Muscle of arm (tissue), 12 donors: ENCODE results near the gene C1orf50. TPM values are rescaled to one million over a fixed set of nuclear protein-coding genes. Genes with fewer than 3 reads are reported as not detected.
A peak's percentile ranks its signal among the peaks of the same experiment; 100 is the strongest.
"Not testable (repeated sequence)": the region's sequence is repeated elsewhere in the genome, so short reads cannot be mapped to it uniquely, and the experiment has no call there.

Experiments
- DNase-seq: peaks from one replicate; pipeline ENCODE4 v3.0.0-alpha.2; 2013
- polyA plus RNA-seq, 12 donors: library from polyadenylated mRNA; unstranded; fragments of 120-200 nt; gene quantifications; one replicate each; pipeline ENCODE4 v1.2.1, GENCODE V29; 2013; ENCODE audit not compliant: insufficient read length in 12 of 12

The C1orf50 gene
- polyA plus RNA-seq, 12 donors: 7.6 to 20.0 (median 12.2) TPM; not detected in 1

GRCh38 chr1:42788021-42788420 is 21.0 kb downstream of the C1orf50 start:
- DNase-seq: no peak

- no peak for DNase-seq
Measured at GRCh38 chr1:42793824-42794223, 26.8 kb downstream of the C1orf50 start.

- DNase-seq: no peak
Measured at GRCh38 chr1:42797414-42797813, 30.4 kb downstream of the C1orf50 start.

DNA sequence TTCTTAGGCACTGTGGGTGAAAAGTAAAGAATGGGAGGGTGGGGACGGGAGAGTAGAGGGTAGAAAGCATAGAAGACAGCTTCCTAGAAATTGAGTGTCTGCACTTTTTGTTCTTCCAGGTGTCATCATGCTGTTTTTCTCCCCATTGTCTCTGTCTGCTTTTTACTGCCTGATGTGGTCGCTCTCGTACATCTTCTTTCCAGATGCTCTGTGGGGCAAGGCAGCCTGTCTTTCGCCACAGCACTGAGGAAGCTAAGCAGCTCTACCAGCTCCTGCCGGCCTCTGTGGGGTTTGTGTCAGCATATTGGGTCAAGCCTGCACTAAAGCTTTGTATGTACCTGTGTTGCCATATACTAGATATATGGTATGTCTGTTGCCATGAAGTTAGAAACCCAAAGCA is 30.9 kb downstream of the C1orf50 start:
- DNase-seq: no peak

DNA sequence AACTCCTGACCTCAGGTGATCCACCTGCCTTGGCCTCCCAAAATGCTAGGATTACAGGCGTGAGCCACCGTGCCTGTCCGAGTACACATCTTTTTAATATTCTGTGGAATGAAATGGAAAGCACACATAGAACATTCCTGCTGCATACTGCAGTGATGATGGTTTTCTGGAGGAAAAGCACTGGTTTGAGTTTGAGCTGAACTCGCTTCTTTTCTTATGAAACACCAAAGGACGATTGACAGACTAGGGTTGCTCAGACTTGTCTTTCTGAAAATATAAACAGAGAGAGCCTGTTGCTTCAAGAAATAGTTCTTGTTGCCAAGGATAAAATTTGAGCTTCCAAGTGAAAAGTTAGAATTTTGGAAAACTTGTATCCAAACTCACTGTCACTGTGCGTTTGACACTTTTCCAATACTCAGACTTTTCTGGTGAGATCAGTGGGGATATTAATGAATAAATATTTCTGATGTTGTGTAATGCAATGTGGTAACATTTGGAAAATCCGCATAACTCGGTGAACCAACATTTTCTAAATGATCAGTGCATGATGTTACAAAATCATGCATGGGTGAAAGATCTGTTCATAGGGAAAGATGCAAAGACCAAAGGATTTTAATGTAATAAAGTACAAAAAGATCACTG is 34.9 kb downstream of the C1orf50 start:
- peak; percentile 48 for DNase-seq

DNA sequence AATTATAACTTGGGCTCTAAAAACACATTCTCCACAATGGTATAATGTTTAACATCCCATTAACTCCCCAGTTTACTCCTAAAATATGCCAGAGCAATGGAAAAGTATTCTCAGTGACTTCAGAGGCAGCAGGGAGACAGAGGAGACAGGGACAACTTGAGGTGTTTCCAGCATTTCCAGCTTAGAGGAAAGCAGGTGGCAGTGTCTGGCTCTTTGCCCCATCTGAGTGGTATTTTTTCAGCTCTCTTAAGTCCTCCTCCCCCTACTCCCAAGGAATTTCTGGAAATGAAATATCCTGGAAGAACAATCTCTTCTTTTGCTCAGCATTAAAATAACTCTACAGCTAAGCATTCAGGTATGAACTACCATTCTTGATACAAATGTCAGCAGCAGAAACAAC is 39.1 kb downstream of the C1orf50 start:
- no peak for DNase-seq

DNA sequence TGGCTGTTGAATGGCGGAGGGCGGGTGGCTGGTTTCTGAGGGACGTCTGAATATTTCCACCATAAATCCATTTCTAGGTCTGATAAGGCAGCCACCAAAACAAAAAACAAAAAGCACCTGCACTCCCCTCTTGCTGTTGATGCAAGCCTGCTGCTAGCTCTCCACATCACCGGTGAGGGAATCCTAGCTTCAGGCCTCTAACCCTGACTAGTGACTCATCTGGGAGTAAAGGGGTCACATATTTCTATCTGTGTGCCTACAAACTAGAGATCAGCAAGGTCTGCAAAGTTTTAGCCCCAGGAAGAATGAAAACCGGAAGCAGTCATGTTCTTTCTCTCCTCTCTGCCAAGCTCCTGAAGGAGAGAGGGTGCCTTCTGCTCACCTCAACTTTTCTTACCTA is 39.5 kb downstream of the C1orf50 start:
- no peak for DNase-seq

GRCh38 chr1:42807056-42807668 is 40.1 kb downstream of the C1orf50 start:
- no peak for DNase-seq

GRCh38 chr1:42814815-42815214 is 47.8 kb downstream of the C1orf50 start:
- not testable (repeated sequence) for DNase-seq

DNA sequence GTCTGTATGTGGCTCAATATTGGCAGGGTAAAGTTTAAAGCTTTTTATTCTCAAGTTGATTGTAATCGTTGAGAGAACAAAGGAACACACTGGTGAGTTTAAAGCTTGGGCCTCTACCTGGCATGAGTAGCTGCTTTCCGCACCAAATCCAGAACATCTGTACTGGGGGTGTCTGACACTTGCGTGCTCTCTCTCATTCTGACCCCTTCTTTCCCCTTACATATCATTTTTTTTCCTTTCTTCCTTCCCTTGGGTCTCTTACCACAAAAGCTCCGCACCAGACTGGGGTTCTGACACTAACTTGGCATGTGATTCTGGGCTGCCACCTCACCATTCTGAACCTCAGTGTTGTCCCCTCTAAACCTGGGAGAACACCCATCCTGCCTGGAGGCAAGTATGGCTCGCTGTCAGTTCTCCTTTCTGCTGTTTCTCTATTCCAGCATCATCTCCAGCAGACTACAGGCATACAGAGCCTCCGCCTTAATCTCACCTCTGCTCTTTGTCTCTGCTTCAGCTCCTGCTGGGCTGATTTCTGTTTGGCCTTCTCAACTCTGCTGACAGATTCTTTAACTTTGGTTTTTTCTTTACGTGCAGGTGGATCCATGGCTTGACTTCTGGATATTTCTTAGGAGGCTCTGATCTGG is 49.0 kb downstream of the C1orf50 start:
- DNase-seq: peak; percentile 31

- DNase-seq: peak; percentile 90
Measured at GRCh38 chr1:42816585-42817439, 49.8 kb downstream of the C1orf50 start, which contains the start of the genes ERMAP and SVBP. ERMAP (plus strand) TSS chr1:42817122; CDS start chr1:42830449, 13,327 bp downstream. SVBP (minus strand) TSS chr1:42817397; CDS start chr1:42816544, 853 bp downstream.

- DNase-seq: no peak
Measured at GRCh38 chr1:42817440-42817767, 50.4 kb downstream of the C1orf50 start.

DNA sequence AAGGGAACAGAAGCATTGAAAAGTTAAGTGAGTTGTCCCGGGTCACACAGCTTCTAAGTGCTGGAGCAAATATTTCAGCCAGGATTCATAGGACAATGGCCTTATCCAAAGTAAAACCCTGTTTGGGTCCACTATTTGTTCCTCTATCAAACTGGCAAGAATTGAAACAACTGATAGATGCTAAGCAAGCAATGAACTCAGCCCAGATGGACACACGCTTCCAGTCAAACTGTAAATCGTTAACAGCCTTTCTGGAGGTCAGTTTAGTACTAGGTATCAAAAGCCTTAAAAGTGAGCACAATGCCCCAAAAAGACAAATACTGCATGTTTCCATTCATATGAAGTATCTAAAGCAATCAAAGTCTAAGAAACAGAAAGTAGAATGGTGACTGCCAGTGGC is 50.9 kb downstream of the C1orf50 start:
- no peak for DNase-seq

DNA sequence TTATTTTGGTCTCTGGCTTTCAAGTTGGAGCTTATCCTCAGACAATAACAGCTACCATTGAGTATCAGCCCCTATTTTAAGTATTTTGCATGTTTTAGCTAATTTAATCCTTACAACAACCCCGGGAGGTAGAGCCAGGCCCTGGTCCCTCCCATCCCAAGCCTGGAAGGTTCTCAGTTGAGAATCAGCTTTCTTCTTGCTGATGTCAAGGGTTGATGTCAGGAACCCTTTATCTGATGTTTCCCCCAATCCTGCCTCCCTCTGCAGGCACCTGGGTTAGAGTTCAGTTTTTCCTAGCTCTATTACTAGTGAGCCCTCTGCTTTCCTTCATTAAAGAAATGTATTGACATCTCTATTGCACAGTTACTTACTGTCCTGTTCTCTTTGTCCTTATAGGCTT is 53.8 kb downstream of the C1orf50 start:
- no peak for DNase-seq

DNA sequence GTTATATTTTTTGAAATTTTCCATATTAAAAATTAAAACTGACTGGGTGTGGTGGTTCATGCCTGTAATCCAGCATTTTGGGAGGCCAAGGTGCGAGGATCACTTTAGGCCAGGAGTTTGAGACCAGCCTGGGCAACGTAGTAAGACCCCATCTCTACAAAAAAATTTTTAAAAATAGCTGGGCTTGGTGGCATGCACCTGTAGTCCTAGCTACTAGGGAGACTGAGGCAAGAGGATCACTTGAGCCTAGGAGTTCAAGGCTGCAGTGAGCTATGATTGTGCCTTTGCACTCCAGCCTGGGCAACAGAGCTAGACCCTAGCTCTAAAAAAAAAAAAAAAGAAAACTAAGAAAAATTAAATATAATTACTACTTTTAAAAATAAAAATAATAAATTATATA is 54.6 kb downstream of the C1orf50 start:
- no peak for DNase-seq

DNA sequence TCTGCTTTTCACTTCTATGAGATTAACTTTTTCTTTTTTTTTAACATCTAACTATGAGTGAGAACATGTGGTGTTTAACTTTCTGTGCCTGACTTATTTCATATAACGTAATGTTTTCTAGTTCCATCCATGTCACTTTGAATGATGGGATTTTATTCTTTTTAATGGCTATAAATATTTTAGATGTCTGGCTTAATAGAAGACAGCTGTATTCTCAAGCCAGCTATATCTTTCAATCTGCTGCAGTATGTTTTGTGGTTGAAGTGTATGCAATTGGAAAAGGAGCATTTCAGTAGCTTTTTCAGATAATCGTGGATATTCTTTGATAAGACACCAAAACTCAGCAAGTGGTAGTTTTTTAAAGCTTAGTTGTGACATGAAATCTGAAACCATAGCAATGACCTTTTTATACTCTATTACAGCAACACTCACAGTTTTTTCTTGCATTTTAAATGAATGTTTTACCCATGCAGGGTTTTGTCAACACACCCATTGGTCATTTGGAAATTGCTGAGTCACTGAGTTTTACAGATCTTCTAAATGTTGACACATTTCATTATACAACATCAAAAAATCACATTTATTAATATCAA is 55.8 kb downstream of the C1orf50 start:
- DNase-seq: no peak

DNA sequence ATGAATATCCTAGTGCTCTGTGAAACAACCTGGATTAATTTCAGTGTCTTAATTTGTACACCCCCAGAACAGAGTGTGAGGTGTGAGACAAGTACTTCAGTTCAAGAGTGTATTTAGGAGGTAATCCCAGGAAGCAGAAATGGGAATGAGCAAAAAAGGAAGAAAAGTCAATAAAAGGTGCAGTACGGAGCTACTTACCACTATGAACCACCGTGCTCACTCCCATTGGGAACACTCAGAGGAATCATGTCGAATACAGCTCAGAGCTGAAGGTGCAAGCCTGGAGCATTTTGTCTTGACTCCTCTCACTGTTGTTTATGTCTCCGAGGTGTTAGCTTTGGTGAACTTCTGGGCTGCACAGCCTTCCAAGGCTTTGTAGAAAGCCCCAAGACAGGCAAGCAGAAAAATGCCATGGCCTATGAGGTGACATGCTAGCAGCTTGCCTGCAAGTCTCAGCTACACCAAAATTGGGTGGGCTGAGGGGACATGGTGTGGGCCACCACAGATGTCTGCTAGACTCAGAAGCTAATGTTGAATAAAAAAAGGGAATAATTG is 57.5 kb downstream of the C1orf50 start:
- no peak for DNase-seq

DNA sequence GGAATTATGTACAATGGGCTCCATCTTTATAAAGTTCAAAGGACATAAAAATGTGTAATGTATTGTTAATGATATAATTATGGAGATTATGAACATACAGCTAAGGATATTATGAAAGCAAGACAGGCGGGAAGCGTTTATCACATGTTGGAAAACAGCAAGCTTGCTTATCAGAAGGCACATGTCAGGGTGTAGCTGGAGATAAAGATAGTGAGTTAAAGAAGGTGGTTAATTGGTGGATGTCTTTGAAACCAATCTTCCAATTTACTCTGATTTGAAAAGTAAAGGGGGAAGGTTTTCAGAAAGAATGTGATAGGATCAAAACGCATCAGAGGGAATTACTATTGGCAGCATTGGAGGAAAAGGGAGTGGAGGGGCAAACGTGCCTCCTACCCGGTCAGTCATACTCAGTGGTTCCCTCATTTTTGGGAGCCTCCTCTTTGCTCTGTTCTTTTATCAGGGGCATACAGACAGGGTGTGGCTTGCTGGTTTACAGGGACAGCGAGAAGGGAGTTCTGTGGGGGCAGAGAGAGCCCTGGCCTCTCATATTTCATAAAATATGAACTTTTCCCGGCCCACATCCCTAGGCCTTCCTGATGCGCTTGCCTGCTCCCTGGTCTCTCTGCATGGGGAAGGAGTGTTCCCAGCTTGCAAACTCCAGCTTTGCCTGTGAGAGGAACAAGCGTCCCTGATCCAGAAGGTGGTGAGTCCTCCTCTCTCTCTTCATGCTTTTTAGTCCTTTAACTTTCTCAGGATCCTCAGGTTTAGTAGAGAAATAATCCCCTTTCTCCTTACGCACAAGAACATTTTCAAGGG is 58.2 kb downstream of the C1orf50 start:
- DNase-seq: no peak
